Measurements from ENCODE around the gene LDB1.
A peak's percentile ranks its signal among the peaks of the same experiment; 100 is the strongest.

LDB1 gene

GRCh38 chr10:102134416-102134815 is 14.2 kb upstream of the LDB1 start:
- no peak for DNase-seq

GRCh38 chr10:102133373-102134195 is 13.4 kb upstream of the LDB1 start:
- DNase-seq, result peak; percentile 85

- DNase-seq, result peak; percentile 99
Measured at GRCh38 chr10:102132563-102133372, 12.6 kb upstream of the LDB1 start, which contains the start of gene PPRC1. Gene PPRC1 (plus strand): TSS chr10:102133040. CDS start chr10:102133069, 29 bp downstream.

GRCh38 chr10:102132193-102132562 is 12.0 kb upstream of the LDB1 start:
- no peak for DNase-seq

- no peak for DNase-seq
Measured at GRCh38 chr10:102131286-102132170, 11.4 kb upstream of the LDB1 start.

GRCh38 chr10:102123223-102123622 is 3.1 kb upstream of the LDB1 start:
- DNase-seq, result no peak

- no peak for DNase-seq
Measured at GRCh38 chr10:102122450-102122849, 2.3 kb upstream of the LDB1 start.

- DNase-seq, result no peak
Measured at GRCh38 chr10:102121739-102122372, 1.7 kb upstream of the LDB1 start.

- DNase-seq, result no peak
Measured at GRCh38 chr10:102120991-102121738, 997 bp upstream of the LDB1 start.

- peak; percentile 76 for DNase-seq
Measured at GRCh38 chr10:102119417-102120141, 589 bp downstream of the LDB1 start.

- DNase-seq, result peak; percentile 71
Measured at GRCh38 chr10:102118867-102119266, 1.3 kb downstream of the LDB1 start.

- DNase-seq, result peak; percentile 85
Measured at GRCh38 chr10:102117391-102118159, 2.6 kb downstream of the LDB1 start.

GRCh38 chr10:102116656-102117055 is 3.5 kb downstream of the LDB1 start:
- no peak for DNase-seq

GRCh38 chr10:102115775-102116174 is 4.4 kb downstream of the LDB1 start:
- DNase-seq, result no peak

GRCh38 chr10:102114861-102115618 is 5.1 kb downstream of the LDB1 start:
- DNase-seq, result peak; percentile 95

- DNase-seq, result peak; percentile 67
Measured at GRCh38 chr10:102113956-102114857, 6.0 kb downstream of the LDB1 start.

GRCh38 chr10:102113261-102113955 is 6.8 kb downstream of the LDB1 start:
- DNase-seq, result no peak
